ENCODE measurements around the gene GPATCH2. TPM values are rescaled to one million over a fixed set of nuclear protein-coding genes. Genes with fewer than 3 reads are reported as not detected.
A peak's percentile ranks its signal among the peaks of the same experiment; 100 is the strongest.

GPATCH2 gene
- total RNA-seq, 1 donor from 2014 or later = 15.6 TPM

DNA sequence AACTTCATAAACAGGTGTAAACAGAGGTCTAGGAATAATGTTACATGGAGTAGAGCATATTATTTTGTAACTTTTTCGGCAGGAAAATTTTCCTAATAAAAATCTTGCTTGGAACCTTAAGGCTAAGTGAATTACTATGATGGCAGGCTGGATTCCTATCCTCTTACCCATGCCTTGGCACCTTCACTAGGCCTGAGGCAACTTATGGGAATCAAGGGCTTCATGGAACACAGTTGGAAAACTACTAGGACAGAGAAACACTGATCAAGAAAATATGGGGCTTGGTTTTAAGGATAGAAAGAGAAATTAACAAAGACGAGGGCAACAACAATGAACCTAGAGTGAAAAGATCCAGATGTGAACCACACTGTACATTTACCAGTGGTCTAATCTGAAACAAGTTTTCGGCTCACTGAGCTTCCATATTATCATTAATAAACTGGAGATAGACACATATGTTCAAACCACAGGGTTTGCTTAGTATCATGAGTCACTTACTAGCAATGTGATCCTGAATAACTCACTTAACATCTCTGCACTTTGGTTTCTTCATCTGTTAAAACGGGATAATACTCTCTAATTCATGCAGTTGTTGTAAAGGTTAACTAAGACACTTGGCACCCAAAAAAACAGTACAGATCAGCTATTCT, 68.5 kb downstream of the GPATCH2 start:
- Mint-ChIP-seq H3K9me3 (ENCODE audit: unreplicated experiment) (no peaks in the 10 kb centered on the region), H3K27ac (ENCODE audit: unreplicated experiment) (no peak overlapping the region), H3K27me3 (ENCODE audit: unreplicated experiment) (no peaks in the 10 kb centered on the region), H3K4me3 (ENCODE audit: unreplicated experiment) (no peak overlapping the region), H3K36me3 (ENCODE audit: unreplicated experiment) (no peaks in the 10 kb centered on the region), H3K4me1 (ENCODE audit: low read depth, unreplicated experiment) (no peaks in the 10 kb centered on the region)
- DNase-seq = no peak
- TF ChIP-seq, protein P1, sequence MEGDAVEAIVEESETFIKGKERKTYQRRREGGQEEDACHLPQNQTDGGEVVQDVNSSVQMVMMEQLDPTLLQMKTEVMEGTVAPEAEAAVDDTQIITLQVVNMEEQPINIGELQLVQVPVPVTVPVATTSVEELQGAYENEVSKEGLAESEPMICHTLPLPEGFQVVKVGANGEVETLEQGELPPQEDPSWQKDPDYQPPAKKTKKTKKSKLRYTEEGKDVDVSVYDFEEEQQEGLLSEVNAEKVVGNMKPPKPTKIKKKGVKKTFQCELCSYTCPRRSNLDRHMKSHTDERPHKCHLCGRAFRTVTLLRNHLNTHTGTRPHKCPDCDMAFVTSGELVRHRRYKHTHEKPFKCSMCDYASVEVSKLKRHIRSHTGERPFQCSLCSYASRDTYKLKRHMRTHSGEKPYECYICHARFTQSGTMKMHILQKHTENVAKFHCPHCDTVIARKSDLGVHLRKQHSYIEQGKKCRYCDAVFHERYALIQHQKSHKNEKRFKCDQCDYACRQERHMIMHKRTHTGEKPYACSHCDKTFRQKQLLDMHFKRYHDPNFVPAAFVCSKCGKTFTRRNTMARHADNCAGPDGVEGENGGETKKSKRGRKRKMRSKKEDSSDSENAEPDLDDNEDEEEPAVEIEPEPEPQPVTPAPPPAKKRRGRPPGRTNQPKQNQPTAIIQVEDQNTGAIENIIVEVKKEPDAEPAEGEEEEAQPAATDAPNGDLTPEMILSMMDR (IDR thresholded peaks at IDR 0.05; ENCODE audit: partially characterized antibody, unreplicated experiment) = no peak

GRCh38 chr1:217561446-217561845, 69.4 kb downstream of the GPATCH2 start:
- Mint-ChIP-seq H3K4me3 (ENCODE audit: unreplicated experiment) (no peak overlapping the region), H3K36me3 (ENCODE audit: unreplicated experiment) (no peaks in the 10 kb centered on the region), H3K4me1 (ENCODE audit: low read depth, unreplicated experiment) (no peaks in the 10 kb centered on the region), H3K9me3 (ENCODE audit: unreplicated experiment) (no peaks in the 10 kb centered on the region), H3K27me3 (ENCODE audit: unreplicated experiment) (no peaks in the 10 kb centered on the region), H3K27ac (ENCODE audit: unreplicated experiment) (no peak overlapping the region)
- DNase-seq = no peak
- TF ChIP-seq, protein P1 (IDR thresholded peaks at IDR 0.05; ENCODE audit: partially characterized antibody, unreplicated experiment) = no peak

- Mint-ChIP-seq H3K4me1 (ENCODE audit: low read depth, unreplicated experiment) (peaks cover 17% of the 10 kb centered on the region), H3K27me3 (ENCODE audit: unreplicated experiment) (no peaks in the 10 kb centered on the region), H3K36me3 (ENCODE audit: unreplicated experiment) (no peaks in the 10 kb centered on the region), H3K9me3 (ENCODE audit: unreplicated experiment) (no peaks in the 10 kb centered on the region), H3K4me3 (ENCODE audit: unreplicated experiment) (no peak overlapping the region), H3K27ac (ENCODE audit: unreplicated experiment) (no peak overlapping the region)
- TF ChIP-seq, protein P1 (IDR thresholded peaks at IDR 0.05; ENCODE audit: partially characterized antibody, unreplicated experiment) = no peak
- no peak for DNase-seq
Measured at GRCh38 chr1:217554849-217555248, 76.0 kb downstream of the GPATCH2 start.

DNA sequence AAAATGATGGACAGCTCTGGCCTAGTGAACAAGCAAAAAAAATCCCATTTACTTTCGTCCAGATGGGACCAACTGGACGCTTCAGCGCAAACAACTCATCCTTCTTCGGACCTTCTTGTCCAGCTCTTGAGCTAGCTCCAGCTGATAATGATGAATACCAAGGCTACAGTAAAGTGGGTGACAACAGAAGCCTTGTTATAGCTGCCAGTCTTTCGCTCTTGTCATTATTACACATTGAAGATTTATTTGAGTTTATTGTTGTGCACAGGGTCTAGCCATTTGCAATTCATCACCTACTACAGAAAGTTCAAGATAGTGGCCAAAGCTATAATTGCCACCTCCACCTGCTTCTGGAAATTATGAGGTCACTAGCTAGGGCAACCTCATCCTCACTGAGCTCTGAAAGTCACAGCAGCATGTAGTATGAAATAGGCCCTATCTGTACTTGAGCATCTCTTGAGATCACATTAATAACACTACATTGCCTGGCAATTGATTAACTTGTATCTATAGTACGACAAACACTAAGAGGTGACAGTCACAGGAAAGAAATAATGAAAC, 76.9 kb downstream of the GPATCH2 start:
- TF ChIP-seq, protein P1 (IDR thresholded peaks at IDR 0.05; ENCODE audit: partially characterized antibody, unreplicated experiment) = no peak
- Mint-ChIP-seq H3K9me3 (ENCODE audit: unreplicated experiment) (no peaks in the 10 kb centered on the region), H3K36me3 (ENCODE audit: unreplicated experiment) (no peaks in the 10 kb centered on the region), H3K4me3 (ENCODE audit: unreplicated experiment) (no peak overlapping the region), H3K27ac (ENCODE audit: unreplicated experiment) (peak overlapping the region; percentile 2), H3K27me3 (ENCODE audit: unreplicated experiment) (no peaks in the 10 kb centered on the region), H3K4me1 (ENCODE audit: low read depth, unreplicated experiment) (peaks cover 17% of the 10 kb centered on the region)
- DNase-seq = no peak

- H3K4me3 Mint-ChIP-seq (ENCODE audit: unreplicated experiment) = no peak overlapping the region
- TF ChIP-seq, protein P1 (IDR thresholded peaks at IDR 0.05; ENCODE audit: partially characterized antibody, unreplicated experiment) = no peak
- H3K4me1 Mint-ChIP-seq (ENCODE audit: low read depth, unreplicated experiment) = peaks cover 17% of the 10 kb centered on the region
- H3K9me3 Mint-ChIP-seq (ENCODE audit: unreplicated experiment) = peaks cover 2% of the 10 kb centered on the region
- H3K27ac Mint-ChIP-seq (ENCODE audit: unreplicated experiment) = no peak overlapping the region
- H3K36me3 Mint-ChIP-seq (ENCODE audit: unreplicated experiment) = no peaks in the 10 kb centered on the region
- DNase-seq = no peak
- H3K27me3 Mint-ChIP-seq (ENCODE audit: unreplicated experiment) = no peaks in the 10 kb centered on the region
Measured at GRCh38 chr1:217552339-217552951, 78.4 kb downstream of the GPATCH2 start.

Data from glutamatergic neuron (in vitro differentiated cells).